A549 treated with Hydrocortisone at 1 μM for 4 hours (cell line): ENCODE results near the gene HOXA10. TPM values are rescaled to one million over a fixed set of nuclear protein-coding genes. Genes with fewer than 3 reads are reported as not detected.

Experiments
- total RNA-seq: library from RNA; stranded (reverse); fragments of 200-300 nt; extraction: Qiagen RNA extraction; gene quantifications from 5 replicates; pipeline ENCODE4 v1.2.3, GENCODE V29; 2022

The HOXA10 gene
- 5.4 to 7.8 TPM (median 6.3 TPM) in 5 replicates for total RNA-seq

GRCh38 chr7:27173956-27174873 is at the start of gene HOXA10:
Gene HOXA10, minus strand, starts transcription at chr7:27174320. Its CDS starts 14 bp downstream, at chr7:27174306.

GRCh38 chr7:27199849-27200760 is 26.0 kb upstream of the HOXA10 start, which contains the start of gene HOXA13:
Gene HOXA13, minus strand, starts transcription at chr7:27200091. Its CDS starts 14 bp downstream, at chr7:27200077.

GRCh38 chr7:27185013-27185853 is 11.1 kb upstream of the HOXA10 start, which contains the start of gene HOXA11:
Gene HOXA11, minus strand, starts transcription at chr7:27185232. Its CDS starts 88 bp downstream, at chr7:27185144.

GRCh38 chr7:27165089-27165995 is 8.8 kb downstream of the HOXA10 start, which contains the start of gene HOXA9:
Gene HOXA9, minus strand, starts transcription at chr7:27165537. Its CDS starts 80 bp downstream, at chr7:27165457.

GRCh38 chr7:27156508-27156898 is 17.6 kb downstream of the HOXA10 start, which contains the start of gene HOXA7:
Gene HOXA7, minus strand, starts transcription at chr7:27156675. Its CDS starts 130 bp downstream, at chr7:27156545.

GRCh38 chr7:27151931-27152815 is 21.9 kb downstream of the HOXA10 start, which contains the start of gene HOXA3:
Gene HOXA3, minus strand, starts transcription at chr7:27152583. Its CDS starts 41,943 bp downstream, at chr7:27110640.

GRCh38 chr7:27147199-27148030 is 26.7 kb downstream of the HOXA10 start, which contains the start of gene HOXA6:
Gene HOXA6, minus strand, starts transcription at chr7:27147774. Its CDS starts 25 bp downstream, at chr7:27147749.

GRCh38 chr7:27143023-27143949 is 30.8 kb downstream of the HOXA10 start, which contains the start of gene HOXA5:
Gene HOXA5, minus strand, starts transcription at chr7:27143681. Its CDS starts 74 bp downstream, at chr7:27143607.

GRCh38 chr7:27130540-27131389 is 43.4 kb downstream of the HOXA10 start, which contains the start of gene HOXA4:
Gene HOXA4, minus strand, starts transcription at chr7:27130757. Its CDS starts 24 bp downstream, at chr7:27130733.

Other genes with a start within 250 kb of the HOXA10 start
- 2.4 to 3.6 TPM (median 3.3 TPM) in 5 replicates for gene HOXA1, start 78.3 kb downstream of the HOXA10 start, total RNA-seq
- 0.53 to 0.81 TPM (median 0.69 TPM) in 5 replicates for gene HOXA2, start 71.6 kb downstream of the HOXA10 start, total RNA-seq
- 1.4 to 2.3 TPM (median 1.7 TPM) in 5 replicates for gene HOXA4, start 43.6 kb downstream of the HOXA10 start, total RNA-seq
- gene HOXA5, start 30.6 kb downstream of the HOXA10 start, total RNA-seq, result 4.1 to 5.9 TPM (median 4.2 TPM) in 5 replicates
- 1.1 to 1.6 TPM (median 1.3 TPM) in 5 replicates for gene HOXA6, start 26.5 kb downstream of the HOXA10 start, total RNA-seq
- gene HOXA3, start 21.7 kb downstream of the HOXA10 start, total RNA-seq, result 3.7 to 6.1 TPM (median 5.6 TPM) in 5 replicates
- 4.2 to 5.2 TPM (median 4.8 TPM) in 5 replicates for gene HOXA7, start 17.6 kb downstream of the HOXA10 start, total RNA-seq
- gene HOXA9, start 8.8 kb downstream of the HOXA10 start, total RNA-seq, result 0.32 to 0.67 TPM (median 0.54 TPM) in 5 replicates
- 0.58 to 0.68 TPM (median 0.63 TPM) in 5 replicates for gene HOXA11, start 10.9 kb upstream of the HOXA10 start, total RNA-seq
- 2.0 to 2.7 TPM (median 2.2 TPM) in 5 replicates for gene HOXA13, start 25.8 kb upstream of the HOXA10 start, total RNA-seq
- 0.07 to 0.22 TPM (median 0.13 TPM) in 5 replicates for gene EVX1, start 68.5 kb upstream of the HOXA10 start, total RNA-seq